RWPE2 (cell line): Measurements from ENCODE around the gene SLC26A2.

ENCODE experiments used
- ATAC-seq: fragments of 200-7000 bp; cut with Tn5 transposase; 3 replicates; pipeline ENCODE4 v1.9.1; 2021; ENCODE audit warnings: low read depth
- DNase-seq: peaks from one replicate; pipeline ENCODE4 v3.0.0-alpha.2; 2020; ENCODE audit warnings: low spot score
- H3K27ac ChIP-seq: fragments of 450-650 bp; 2 replicates; pipeline ENCODE4 v1.5.1; 2017; ENCODE audit warnings: mild to moderate bottlenecking; ENCODE audit not compliant: poor library complexity, severe bottlenecking
- H3K27me3 ChIP-seq: fragments of 250-450 bp; sonication (Bioruptor Pico); 2 replicates; pipeline ENCODE4 v1.5.1; 2021; ENCODE audit warnings: mild to moderate bottlenecking, moderate library complexity; ENCODE audit not compliant: insufficient read depth, poor library complexity, severe bottlenecking
- H3K36me3 ChIP-seq: fragments of 250-450 bp; sonication (Bioruptor Pico); 2 replicates; pipeline ENCODE4 v1.5.1; 2020; ENCODE audit warnings: low read depth, mild to moderate bottlenecking, moderate library complexity
- H3K4me1 ChIP-seq: fragments of 250-450 bp; sonication (Bioruptor Pico); 2 replicates; pipeline ENCODE4 v1.5.1; 2021; ENCODE audit warnings: mild to moderate bottlenecking, moderate library complexity; ENCODE audit not compliant: insufficient read depth, poor library complexity, severe bottlenecking
- H3K4me3 ChIP-seq: fragments of 250-450 bp; sonication (Bioruptor Pico); 2 replicates; pipeline ENCODE4 v1.5.1; 2021; ENCODE audit warnings: mild to moderate bottlenecking, moderate library complexity; ENCODE audit not compliant: severe bottlenecking
- H3K9me3 ChIP-seq: fragments of 250-450 bp; sonication (Bioruptor Pico); 2 replicates; pipeline ENCODE4 v1.5.1; 2021; ENCODE audit warnings: mild to moderate bottlenecking, moderate library complexity; ENCODE audit not compliant: severe bottlenecking
- CTCF ChIP-seq: fragments of 450-650 bp; IDR thresholded peaks from one replicate; pipeline ENCODE4 v1.5.1; 2017; ENCODE audit warnings: mild to moderate bottlenecking, moderate library complexity; ENCODE audit not compliant: poor library complexity, severe bottlenecking

Gene SLC26A2

GRCh38 chr5:149931992-149932436 is 28.5 kb upstream of the SLC26A2 start:
- no peaks in the 10 kb centered on the region for H3K27me3 ChIP-seq
- H3K36me3 ChIP-seq: no peaks in the 10 kb centered on the region
- TF ChIP-seq CTCF: no peak
- no peak for ATAC-seq
- H3K4me3 ChIP-seq: no peak overlapping the region
- DNase-seq: no peak
- H3K27ac ChIP-seq: no peak overlapping the region
- H3K4me1 ChIP-seq: peaks cover 19% of the 10 kb centered on the region
- H3K9me3 ChIP-seq: no peaks in the 10 kb centered on the region

GRCh38 chr5:149932445-149933350 is 27.9 kb upstream of the SLC26A2 start:
- Histone ChIP-seq H3K27me3 (no peaks in the 10 kb centered on the region), H3K27ac (no peak overlapping the region), H3K4me1 (peaks cover 26% of the 10 kb centered on the region), H3K9me3 (no peaks in the 10 kb centered on the region), H3K36me3 (no peaks in the 10 kb centered on the region), H3K4me3 (no peak overlapping the region)
- no peak for DNase-seq
- ATAC-seq: no peak
- TF ChIP-seq CTCF: no peak

GRCh38 chr5:149935431-149935901 is 25.1 kb upstream of the SLC26A2 start:
- TF ChIP-seq CTCF: no peak
- ATAC-seq (no peak), DNase-seq (no peak)
- no peaks in the 10 kb centered on the region for H3K9me3 ChIP-seq
- no peaks in the 10 kb centered on the region for H3K36me3 ChIP-seq
- H3K4me3 ChIP-seq: no peak overlapping the region
- H3K27ac ChIP-seq: peak overlapping the region; percentile 99
- H3K4me1 ChIP-seq: peaks cover 53% of the 10 kb centered on the region
- no peaks in the 10 kb centered on the region for H3K27me3 ChIP-seq

GRCh38 chr5:149936044-149936699 is 24.4 kb upstream of the SLC26A2 start:
- no peaks in the 10 kb centered on the region for H3K36me3 ChIP-seq
- H3K4me1 ChIP-seq: peaks cover 56% of the 10 kb centered on the region
- H3K9me3 ChIP-seq: no peaks in the 10 kb centered on the region
- DNase-seq (no peak), ATAC-seq (no peak)
- H3K27ac ChIP-seq: peak overlapping the region; percentile 99
- no peak overlapping the region for H3K4me3 ChIP-seq
- H3K27me3 ChIP-seq: no peaks in the 10 kb centered on the region
- no peak for TF ChIP-seq CTCF
